SU-DHL-6 (cell line): ENCODE results near the gene SINHCAF.

Experiments used
- H2AFZ ChIP-seq: fragments of 200-600 bp; sonication (generic); 2 replicates; pipeline ENCODE4 v1.6.1; 2014; ENCODE audit warnings: low read depth, mild to moderate bottlenecking, moderate library complexity, mixed read lengths, antibody characterized with exemption, low read length; ENCODE audit not compliant: severe bottlenecking
- H3F3A ChIP-seq: fragments of 200-600 bp; shearing (Covaris generic); 2 replicates; pipeline ENCODE4 v1.6.0; 2016; ENCODE audit warnings: antibody characterized with exemption, mild to moderate bottlenecking; ENCODE audit not compliant: insufficient read depth
- H3K27ac ChIP-seq: fragments of 200-600 bp; sonication (generic); 2 replicates; pipeline ENCODE4 v1.5.1; 2016; ENCODE audit warnings: low read depth, mild to moderate bottlenecking, low read length, moderate library complexity, mixed read lengths
- H3K27me3 ChIP-seq: fragments of 200-600 bp; sonication (generic), shearing (Covaris generic); 2 replicates; pipeline ENCODE4 v1.6.0; 2014; ENCODE audit warnings: mild to moderate bottlenecking, low read length
- H3K36me3 ChIP-seq: fragments of 200-600 bp; sonication (generic); 2 replicates; pipeline ENCODE4 v1.6.1; 2014; ENCODE audit warnings: mild to moderate bottlenecking, low read length, mixed read lengths
- H3K4me2 ChIP-seq: fragments of 300-600, 200-600 bp; shearing (Covaris generic), sonication (generic); 2 replicates; pipeline ENCODE4 v1.6.0; 2014; ENCODE audit warnings: low read length, low read depth, mild to moderate bottlenecking; ENCODE audit not compliant: poor library complexity, severe bottlenecking
- H3K4me3 ChIP-seq: fragments of 200-600 bp; sonication (generic); 2 replicates; pipeline ENCODE4 v1.5.1; 2014; ENCODE audit warnings: antibody characterized with exemption, low read length, mild to moderate bottlenecking, mixed read lengths; ENCODE audit not compliant: insufficient read depth, poor library complexity, severe bottlenecking
- H3K79me2 ChIP-seq: fragments of 200-600 bp; sonication (generic); 2 replicates; pipeline ENCODE4 v1.6.1; 2014; ENCODE audit warnings: mild to moderate bottlenecking, low read length, moderate library complexity; ENCODE audit not compliant: insufficient read depth
- H3K9ac ChIP-seq: fragments of 200-600 bp; sonication (generic); 2 replicates; pipeline ENCODE4 v1.7.0; 2014; ENCODE audit warnings: mild to moderate bottlenecking, low read length
- H3K9me2 ChIP-seq: fragments of 200-600 bp; sonication (generic); replicated peaks from 2 replicates; pipeline ENCODE4 v1.6.1; 2014; ENCODE audit warnings: low read length; ENCODE audit not compliant: insufficient read depth
- H3K9me3 ChIP-seq: fragments of 200-600 bp; sonication (generic); 2 replicates; pipeline ENCODE4 v1.6.1; 2014; ENCODE audit warnings: low read length, mixed read lengths; ENCODE audit not compliant: insufficient read depth
- H4K20me1 ChIP-seq: fragments of 200-600 bp; sonication (generic); 2 replicates; pipeline ENCODE4 v1.6.1; 2014; ENCODE audit warnings: low read depth, mild to moderate bottlenecking, antibody characterized with exemption, low read length, moderate library complexity, mixed read lengths
- EZH2phosphoT487 ChIP-seq: fragments of 200-600 bp; sonication (generic), shearing (Covaris generic); conservative IDR thresholded peaks from 2 replicates; pipeline ENCODE4 v1.6.1; 2018; ENCODE audit warnings: mild to moderate bottlenecking, antibody characterized with exemption, low read length, moderate library complexity, mixed read lengths
- TF ChIP-seq, protein P1 (sequence below): fragments of 200-600 bp; sonication (generic); IDR thresholded peaks from one replicate; pipeline ENCODE4 v1.5.1; 2017; ENCODE audit warnings: antibody characterized with exemption, mild to moderate bottlenecking, low read length, moderate library complexity; ENCODE audit not compliant: insufficient read depth, poor library complexity, severe bottlenecking

The SINHCAF gene

DNA sequence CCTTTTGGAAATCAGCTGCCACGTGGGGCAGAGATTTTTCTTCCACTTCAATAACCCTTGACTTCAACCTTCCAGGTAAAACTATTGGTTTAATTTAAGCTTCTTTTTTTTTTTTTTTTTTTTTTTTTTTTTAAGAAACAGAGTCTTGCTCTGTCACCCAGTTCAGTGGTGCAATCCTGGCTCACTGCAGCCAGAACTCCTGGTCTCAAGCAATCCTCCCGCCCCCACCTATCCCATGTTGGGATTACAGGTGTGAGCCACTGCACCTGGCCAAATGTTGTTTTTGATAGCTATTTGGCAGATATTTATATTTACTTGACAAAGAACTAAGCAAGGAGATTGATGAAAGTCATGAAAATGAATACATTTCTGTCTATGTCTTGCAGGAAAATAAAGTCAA, 65.1 kb downstream of the SINHCAF start:
- H3F3A ChIP-seq = no peaks in the 10 kb centered on the region
- H3K4me2 ChIP-seq = no peak overlapping the region
- H3K27me3 ChIP-seq = no peaks in the 10 kb centered on the region
- no peaks in the 10 kb centered on the region for H3K9me3 ChIP-seq
- no peak overlapping the region for H3K4me3 ChIP-seq
- no peak overlapping the region for H3K9ac ChIP-seq
- no peaks in the 10 kb centered on the region for H4K20me1 ChIP-seq
- no peak overlapping the region for H2AFZ ChIP-seq
- no peak overlapping the region for H3K27ac ChIP-seq
- H3K36me3 ChIP-seq = no peaks in the 10 kb centered on the region
- TF ChIP-seq EZH2phosphoT487 = no peak
- TF ChIP-seq, protein P1, sequence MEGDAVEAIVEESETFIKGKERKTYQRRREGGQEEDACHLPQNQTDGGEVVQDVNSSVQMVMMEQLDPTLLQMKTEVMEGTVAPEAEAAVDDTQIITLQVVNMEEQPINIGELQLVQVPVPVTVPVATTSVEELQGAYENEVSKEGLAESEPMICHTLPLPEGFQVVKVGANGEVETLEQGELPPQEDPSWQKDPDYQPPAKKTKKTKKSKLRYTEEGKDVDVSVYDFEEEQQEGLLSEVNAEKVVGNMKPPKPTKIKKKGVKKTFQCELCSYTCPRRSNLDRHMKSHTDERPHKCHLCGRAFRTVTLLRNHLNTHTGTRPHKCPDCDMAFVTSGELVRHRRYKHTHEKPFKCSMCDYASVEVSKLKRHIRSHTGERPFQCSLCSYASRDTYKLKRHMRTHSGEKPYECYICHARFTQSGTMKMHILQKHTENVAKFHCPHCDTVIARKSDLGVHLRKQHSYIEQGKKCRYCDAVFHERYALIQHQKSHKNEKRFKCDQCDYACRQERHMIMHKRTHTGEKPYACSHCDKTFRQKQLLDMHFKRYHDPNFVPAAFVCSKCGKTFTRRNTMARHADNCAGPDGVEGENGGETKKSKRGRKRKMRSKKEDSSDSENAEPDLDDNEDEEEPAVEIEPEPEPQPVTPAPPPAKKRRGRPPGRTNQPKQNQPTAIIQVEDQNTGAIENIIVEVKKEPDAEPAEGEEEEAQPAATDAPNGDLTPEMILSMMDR = no peak
- no peaks in the 10 kb centered on the region for H3K79me2 ChIP-seq
- H3K9me2 ChIP-seq = no peaks in the 10 kb centered on the region

DNA sequence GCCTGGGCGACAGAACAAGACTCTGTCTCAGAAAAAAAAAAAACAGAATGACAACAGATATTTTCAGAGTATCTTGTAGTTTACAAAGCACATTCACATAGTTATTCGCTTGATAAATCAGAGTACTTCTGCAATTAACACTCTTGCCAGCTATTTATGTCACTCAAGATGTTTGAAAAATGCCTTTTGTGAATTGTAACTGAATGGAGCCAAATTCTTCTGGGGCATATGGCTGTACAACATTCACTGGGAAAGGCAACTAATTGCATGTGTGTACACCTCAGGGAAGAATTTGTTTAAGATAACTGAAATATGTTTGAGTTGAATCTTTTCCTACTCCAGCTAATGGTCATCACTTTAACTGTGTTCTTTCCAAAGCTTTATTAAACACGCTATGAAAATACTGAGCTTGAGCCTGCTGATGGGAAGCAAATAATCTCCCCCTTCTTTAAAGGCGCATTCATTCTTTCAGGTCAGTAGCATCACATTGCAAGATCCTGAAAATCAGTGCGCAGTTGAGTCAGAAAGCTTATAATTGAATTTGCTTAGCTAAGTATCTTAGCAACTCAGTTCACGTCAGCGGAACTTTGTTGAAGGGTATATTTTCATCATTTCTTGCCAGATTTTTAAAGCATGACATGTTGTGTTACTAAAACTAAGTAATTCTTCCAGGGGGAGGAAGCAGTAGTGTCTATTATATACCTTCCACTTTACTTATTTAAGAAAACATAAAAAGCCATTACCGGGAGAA, 66.6 kb downstream of the SINHCAF start:
- no peak overlapping the region for H2AFZ ChIP-seq
- no peaks in the 10 kb centered on the region for H3F3A ChIP-seq
- H3K27me3 ChIP-seq = no peaks in the 10 kb centered on the region
- H3K4me2 ChIP-seq = no peak overlapping the region
- no peak overlapping the region for H3K27ac ChIP-seq
- H3K9me2 ChIP-seq = no peaks in the 10 kb centered on the region
- no peaks in the 10 kb centered on the region for H3K9me3 ChIP-seq
- no peaks in the 10 kb centered on the region for H3K79me2 ChIP-seq
- H3K36me3 ChIP-seq = no peaks in the 10 kb centered on the region
- H3K9ac ChIP-seq = no peak overlapping the region
- TF ChIP-seq, protein P1 = no peak
- no peak for TF ChIP-seq EZH2phosphoT487
- no peak overlapping the region for H3K4me3 ChIP-seq
- H4K20me1 ChIP-seq = no peaks in the 10 kb centered on the region

DNA sequence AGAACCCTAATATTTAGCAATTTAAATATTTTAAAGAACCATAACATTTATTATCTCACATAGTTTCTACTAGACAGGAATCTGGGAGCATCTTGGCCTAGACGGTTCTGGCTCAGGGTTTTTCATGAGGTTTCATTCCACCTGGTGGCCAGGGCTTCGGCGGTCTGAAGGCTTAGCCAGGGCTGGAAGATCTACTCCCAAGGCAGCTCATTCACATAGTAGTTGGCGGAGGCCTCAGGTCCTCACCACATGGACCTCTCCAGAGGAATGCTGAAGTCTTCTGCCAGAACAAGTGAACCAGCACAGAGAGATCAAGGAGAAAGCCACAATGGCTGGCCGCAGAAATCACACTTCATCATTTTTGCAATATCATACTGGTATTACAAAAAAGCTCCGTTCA, 68.2 kb downstream of the SINHCAF start:
- H4K20me1 ChIP-seq = no peaks in the 10 kb centered on the region
- H3K27ac ChIP-seq = no peak overlapping the region
- no peaks in the 10 kb centered on the region for H3K79me2 ChIP-seq
- H3K4me3 ChIP-seq = no peak overlapping the region
- no peaks in the 10 kb centered on the region for H3K9me2 ChIP-seq
- H3K9ac ChIP-seq = no peak overlapping the region
- H3K9me3 ChIP-seq = no peaks in the 10 kb centered on the region
- no peaks in the 10 kb centered on the region for H3K36me3 ChIP-seq
- H3K4me2 ChIP-seq = no peak overlapping the region
- H2AFZ ChIP-seq = no peak overlapping the region
- H3F3A ChIP-seq = no peaks in the 10 kb centered on the region
- TF ChIP-seq EZH2phosphoT487 = no peak
- TF ChIP-seq, protein P1 = no peak
- H3K27me3 ChIP-seq = no peaks in the 10 kb centered on the region
